NOMO-1 treated with DMSO at 0.1 percent for 48 hours (cell line): ENCODE results near the gene CHRND.

ENCODE experiments used
- DNase-seq: peaks from one replicate; lab custom pipeline; 2025; ENCODE audit not compliant: unreplicated experiment; lab: John Stamatoyannopoulos, UW

CHRND gene

GRCh38 chr2:232502911-232503808, 22.8 kb upstream of the CHRND start:
- DNase-seq = no peak

- no peak for DNase-seq
These were observed 22.1 kb upstream of the CHRND start for GRCh38 chr2:232503809-232504323.

- no peak for DNase-seq
These were observed 21.5 kb upstream of the CHRND start for GRCh38 chr2:232504438-232504837.

- no peak for DNase-seq
These were observed 20.1 kb upstream of the CHRND start for GRCh38 chr2:232505856-232506255.

GRCh38 chr2:232506709-232507108, 19.3 kb upstream of the CHRND start:
- no peak for DNase-seq

GRCh38 chr2:232508251-232508650, 17.7 kb upstream of the CHRND start:
- no peak for DNase-seq

- no peak for DNase-seq
These were observed 14.5 kb upstream of the CHRND start for GRCh38 chr2:232511336-232511890.

GRCh38 chr2:232512602-232513001, 13.4 kb upstream of the CHRND start:
- no peak for DNase-seq

- no peak for DNase-seq
These were observed 12.6 kb upstream of the CHRND start for GRCh38 chr2:232513353-232513752.

- no peak for DNase-seq
These were observed 10.3 kb upstream of the CHRND start for GRCh38 chr2:232515639-232516038.

- no peak for DNase-seq
These were observed 9.4 kb upstream of the CHRND start for GRCh38 chr2:232516551-232516950.

GRCh38 chr2:232518844-232519243, 7.1 kb upstream of the CHRND start:
- DNase-seq = no peak

- no peak for DNase-seq
These were observed 6.2 kb upstream of the CHRND start, which contains the start of gene PRSS56 for GRCh38 chr2:232519581-232520438. PRSS56 (plus strand) TSS chr2:232520388; CDS start chr2:232520599, 211 bp downstream.

- no peak for DNase-seq
These were observed 5.5 kb upstream of the CHRND start for GRCh38 chr2:232520489-232520888.

- DNase-seq = no peak
These were observed 4.9 kb upstream of the CHRND start for GRCh38 chr2:232521098-232521497.

- DNase-seq = peak; percentile 18
These were observed 3.9 kb upstream of the CHRND start for GRCh38 chr2:232521959-232522622.

- DNase-seq = no peak
These were observed 3.1 kb upstream of the CHRND start for GRCh38 chr2:232522623-232523401.

GRCh38 chr2:232523402-232523681, 2.6 kb upstream of the CHRND start:
- DNase-seq = no peak

- peak; percentile 67 for DNase-seq
These were observed 2.0 kb upstream of the CHRND start for GRCh38 chr2:232523682-232524597.
